A673 (cell line): ENCODE measurements around the gene PLIN5.

Experiments
- CTCF ChIP-seq: fragments of 300-800, 200-600 bp; sonication (generic); conservative IDR thresholded peaks from 2 replicates; pipeline ENCODE4 v1.5.1; 2017; ENCODE audit warnings: low read depth, mild to moderate bottlenecking, antibody characterized with exemption, low read length, moderate library complexity, mixed read lengths
- EZH2 ChIP-seq: fragments of 200-600 bp; sonication (generic); IDR thresholded peaks from 2 replicates; pipeline ENCODE4 v1.6.1; 2017; ENCODE audit warnings: borderline replicate concordance, low read depth, mild to moderate bottlenecking, mixed read lengths, antibody characterized with exemption, low read length; ENCODE audit not compliant: poor library complexity, severe bottlenecking

GRCh38 chr19:4487572-4487971 lies 47.5 kb downstream of the PLIN5 start:
- TF ChIP-seq CTCF, result no peak
- no peak for TF ChIP-seq EZH2
